Measurements from ENCODE around the gene ARL4A.

The ARL4A gene

GRCh38 chr7:12716134-12716681 lies 28.8 kb downstream of the ARL4A start:
- no peak for TF ChIP-seq SIN3A (IDR thresholded peaks at IDR 0.05; ENCODE audit: borderline replicate concordance, insufficient read depth, low read length)
- TF ChIP-seq TAF1 (IDR thresholded peaks at IDR 0.05; ENCODE audit: borderline replicate concordance, insufficient read depth, low read length): no peak
- TF ChIP-seq FOXP2 (optimal IDR thresholded peaks at IDR 0.05; ENCODE audit: borderline replicate concordance, extremely low read depth, extremely low read length, insufficient read depth): no peak
- no peak for TF ChIP-seq REST (IDR thresholded peaks at IDR 0.05; ENCODE audit: insufficient read depth in 1 of 2, low read depth in 2 of 2, low read length in 2 of 2)
- TF ChIP-seq POLR2AphosphoS5 (IDR thresholded peaks at IDR 0.05; ENCODE audit: low read depth, low read length): no peak

- TF ChIP-seq REST (IDR thresholded peaks at IDR 0.05; ENCODE audit: insufficient read depth in 1 of 2, low read depth in 2 of 2, low read length in 2 of 2) (no peak), FOXP2 (optimal IDR thresholded peaks at IDR 0.05; ENCODE audit: borderline replicate concordance, extremely low read depth, extremely low read length, insufficient read depth) (no peak), TAF1 (IDR thresholded peaks at IDR 0.05; ENCODE audit: borderline replicate concordance, insufficient read depth, low read length) (no peak), POLR2AphosphoS5 (IDR thresholded peaks at IDR 0.05; ENCODE audit: low read depth, low read length) (no peak), SIN3A (IDR thresholded peaks at IDR 0.05; ENCODE audit: borderline replicate concordance, insufficient read depth, low read length) (no peak)
Observed at GRCh38 chr7:12716722-12717121, 29.3 kb downstream of the ARL4A start.

- no peak for TF ChIP-seq POLR2AphosphoS5 (IDR thresholded peaks at IDR 0.05; ENCODE audit: low read depth, low read length)
- TF ChIP-seq REST (IDR thresholded peaks at IDR 0.05; ENCODE audit: insufficient read depth in 1 of 2, low read depth in 2 of 2, low read length in 2 of 2): no peak
- TF ChIP-seq TAF1 (IDR thresholded peaks at IDR 0.05; ENCODE audit: borderline replicate concordance, insufficient read depth, low read length): no peak
- TF ChIP-seq SIN3A (IDR thresholded peaks at IDR 0.05; ENCODE audit: borderline replicate concordance, insufficient read depth, low read length): no peak
- TF ChIP-seq FOXP2 (optimal IDR thresholded peaks at IDR 0.05; ENCODE audit: borderline replicate concordance, extremely low read depth, extremely low read length, insufficient read depth): no peak
Observed at GRCh38 chr7:12719141-12719919, 31.9 kb downstream of the ARL4A start.

GRCh38 chr7:12719981-12720865 lies 32.8 kb downstream of the ARL4A start:
- TF ChIP-seq TAF1 (IDR thresholded peaks at IDR 0.05; ENCODE audit: borderline replicate concordance, insufficient read depth, low read length) (no peak), REST (IDR thresholded peaks at IDR 0.05; ENCODE audit: insufficient read depth in 1 of 2, low read depth in 2 of 2, low read length in 2 of 2) (no peak), SIN3A (IDR thresholded peaks at IDR 0.05; ENCODE audit: borderline replicate concordance, insufficient read depth, low read length) (no peak), FOXP2 (optimal IDR thresholded peaks at IDR 0.05; ENCODE audit: borderline replicate concordance, extremely low read depth, extremely low read length, insufficient read depth) (no peak), POLR2AphosphoS5 (IDR thresholded peaks at IDR 0.05; ENCODE audit: low read depth, low read length) (no peak)
